Activated naive CD4-positive, alpha-beta T cell (primary cell): ENCODE results near the gene GLA.

ENCODE experiments used
- DNase-seq, 4 experiments: peaks; one replicate each; lab custom pipeline; 2025; lab: John Stamatoyannopoulos, UW

The GLA gene

GRCh38 chrX:101397779-101398178 is 9.9 kb downstream of the GLA start:
- no peak for DNase-seq

- no peak for DNase-seq
Measured at GRCh38 chrX:101395789-101396188, 11.9 kb downstream of the GLA start.

- no peak for DNase-seq
Measured at GRCh38 chrX:101394372-101394771, 13.4 kb downstream of the GLA start.

GRCh38 chrX:101393530-101394305 is 14.0 kb downstream of the GLA start:
- DNase-seq: no peak

GRCh38 chrX:101391831-101392230 is 15.9 kb downstream of the GLA start:
- no peak for DNase-seq

- DNase-seq: peak; percentile 51 to 68 (median 58)
Measured at GRCh38 chrX:101390664-101391525, 16.8 kb downstream of the GLA start, which contains the start of gene RPL36A. TSS of gene RPL36A (plus strand) at chrX:101391011. CDS start at chrX:101391044, 33 bp downstream.

GRCh38 chrX:101388604-101389003 is 19.1 kb downstream of the GLA start:
- no peak for DNase-seq

GRCh38 chrX:101386542-101386885 is 21.2 kb downstream of the GLA start:
- DNase-seq: no peak

- no peak for DNase-seq
Measured at GRCh38 chrX:101385795-101386541, 21.8 kb downstream of the GLA start, which contains the start of gene BTK. TSS of gene BTK (minus strand) at chrX:101386191. CDS start at chrX:101375284, 10,907 bp downstream.

GRCh38 chrX:101385026-101385684 is 22.6 kb downstream of the GLA start:
- DNase-seq: no peak

- DNase-seq: no peak
Measured at GRCh38 chrX:101383679-101384205, 24.0 kb downstream of the GLA start.

- no peak for DNase-seq
Measured at GRCh38 chrX:101377547-101377946, 30.2 kb downstream of the GLA start.

- no peak for DNase-seq
Measured at GRCh38 chrX:101370888-101371504, 36.7 kb downstream of the GLA start.

- no peak for DNase-seq
Measured at GRCh38 chrX:101369687-101370086, 38.0 kb downstream of the GLA start.

GRCh38 chrX:101368800-101369199 is 38.9 kb downstream of the GLA start:
- DNase-seq: no peak

GRCh38 chrX:101365301-101365795 is 42.4 kb downstream of the GLA start:
- DNase-seq: no peak

- DNase-seq: no peak
Measured at GRCh38 chrX:101362757-101363156, 45.0 kb downstream of the GLA start.

GRCh38 chrX:101362116-101362515 is 45.6 kb downstream of the GLA start:
- no peak for DNase-seq

GRCh38 chrX:101360390-101360789 is 47.3 kb downstream of the GLA start:
- DNase-seq: no peak

- no peak for DNase-seq
Measured at GRCh38 chrX:101359966-101360365, 47.8 kb downstream of the GLA start.
